ENCODE data around the gene MRPL12. TPM values are rescaled to one million over a fixed set of nuclear protein-coding genes. Genes with fewer than 3 reads are reported as not detected.

MRPL12 gene
- total and polyA plus RNA-seq, 9 of the 15 experiments (the other 6 are each of a cell fraction or from before 2014, with no cell fraction given) = 0.94 to 338 (median 100) TPM

DNA sequence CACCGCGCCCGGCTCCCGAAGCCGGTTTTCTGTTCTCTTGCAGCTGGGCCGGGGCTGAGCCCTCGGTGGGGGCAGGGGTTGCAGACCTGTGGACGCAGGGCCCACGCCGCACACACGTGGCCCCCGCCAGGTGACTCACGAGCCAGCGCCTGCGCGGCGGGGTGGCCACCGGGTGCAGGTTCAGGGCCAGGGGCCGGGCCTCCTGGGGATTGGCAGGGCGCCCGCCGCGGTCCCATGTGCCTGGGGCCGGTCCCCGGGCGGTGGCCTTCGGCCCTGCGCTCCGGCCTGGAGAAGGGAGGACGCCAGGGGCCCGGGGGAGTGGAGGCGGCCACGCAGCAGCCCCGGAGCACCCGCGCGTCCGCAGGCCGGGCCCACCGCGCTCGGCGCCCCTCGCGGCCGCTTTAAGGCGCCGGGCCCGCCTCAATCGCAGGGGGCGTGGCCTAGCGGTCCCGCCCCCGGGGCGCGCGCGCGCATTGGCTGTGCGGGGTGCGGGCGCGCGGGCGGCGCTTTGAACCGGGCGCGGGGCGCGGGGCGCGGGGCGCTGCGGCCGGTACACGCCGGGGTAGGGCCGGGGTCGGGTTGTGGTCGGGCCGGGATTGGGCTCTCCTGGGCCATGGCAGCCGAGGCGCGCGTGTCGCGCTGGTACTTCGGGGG is 8.8 kb downstream of the MRPL12 start, which contains the start of gene SLC25A10:
TSS of gene SLC25A10 (plus strand) at position 471 of the 654 bp plus-strand sequence. CDS start at position 614, 143 bp downstream.
- peaks cover 23 to 89% of the 10 kb centered on the region in 2 experiments for H3K4me1 ChIP-seq (replicated peaks in 1 of 2; ENCODE audit: control insufficient read depth in 2 of 2, insufficient read depth in 2 of 2, low read length in 2 of 2)
- peaks cover 40% of the 10 kb centered on the region for H3K79me2 ChIP-seq (ENCODE audit: control insufficient read depth, insufficient read depth, low read length)
- FAIRE-seq (peak; percentile 15), ATAC-seq (peak; percentile 71), DNase-seq (ENCODE audit: extremely low read depth in 1 of 4, low spot score in 3 of 4) (peak; percentile 88 to 92 (median 90))
- H3K36me3 ChIP-seq (ENCODE audit: control insufficient read depth, insufficient read depth, low read length) = peaks cover 54% of the 10 kb centered on the region; the same call in 2 of the 3 replicates
- WGBS (ENCODE audit: insufficient coverage, low coverage, missing lambda C conversion rate) = 1% methylated on average over 41 of the region's 89 CpGs
- peak within 1 kb of the TSS; percentile 72 for H2AFZ ChIP-seq (ENCODE audit: low read depth, low read length)
- peaks cover 2% of the 10 kb centered on the region for H3K9me1 ChIP-seq (ENCODE audit: control insufficient read depth, insufficient read depth, low read length)
- in situ Hi-C loops (cut with MboI) (no loop called here), intact Hi-C loops (cut with micrococcal nuclease) (no loop called here)
- H3K4me2 ChIP-seq (ENCODE audit: insufficient read depth, low read length) = peak within 1 kb of the TSS; percentile 92
- POLR2A ChIA-PET = interaction anchor here (0.6 to 5.2 kb wide), 10 partner anchors 8 to 365 kb away, joined by 3 to 59 read pairs (median 4); partner anchors contain the start of genes ARL16, HGS and MRPL12
- H3K27ac ChIP-seq (ENCODE audit: extremely low read depth, low read depth, low read length) = peak within 1 kb of the TSS; percentile 88
- CTCF ChIA-PET (ENCODE audit: low intra/inter-chr PET ratio) = interaction anchor here (1.1 kb wide), 1 partner anchor 309 kb away, joined by 3 read pairs; no protein-coding TSS in a partner anchor
- H4K20me1 ChIP-seq (replicated peaks; ENCODE audit: control insufficient read depth, insufficient read depth, low read length) = peaks cover 15% of the 10 kb centered on the region
- H3K9ac ChIP-seq (ENCODE audit: insufficient read depth in 1 of 2, low read depth in 2 of 2, low read length in 2 of 2) = peak within 1 kb of the TSS; percentile 80 to 95
- BruUV-seq (replicated peaks) = no TSS peak
- no peaks in the 10 kb centered on the region for H3K27me3 ChIP-seq (ENCODE audit: control insufficient read depth in 2 of 2, insufficient read depth in 2 of 2, low read length in 2 of 2)
- H3K4me3 ChIP-seq = peak within 1 kb of the TSS; percentile 93
- H3K9me3 ChIP-seq (replicated peaks; ENCODE audit: control insufficient read depth, insufficient read depth, low read depth, low read length) = no peaks in the 10 kb centered on the region
- peak; percentile 91 for TF ChIP-seq CXXC5 (CRISPR knock-in tag; IDR thresholded peaks at IDR 0.05)
- peak; percentile 86 for TF ChIP-seq NFIC (IDR thresholded peaks at IDR 0.05)
- TF ChIP-seq NR3C1 (CRISPR knock-in tag; IDR thresholded peaks at IDR 0.05) = peak; percentile 49; the same call in 1 of the 2 replicates
- no peak for TF ChIP-seq BCL6 (CRISPR knock-in tag; IDR thresholded peaks at IDR 0.05)
- TF ChIP-seq CREM (IDR thresholded peaks at IDR 0.05; ENCODE audit: low read depth) = peak; percentile 39
- TF ChIP-seq, protein P1, sequence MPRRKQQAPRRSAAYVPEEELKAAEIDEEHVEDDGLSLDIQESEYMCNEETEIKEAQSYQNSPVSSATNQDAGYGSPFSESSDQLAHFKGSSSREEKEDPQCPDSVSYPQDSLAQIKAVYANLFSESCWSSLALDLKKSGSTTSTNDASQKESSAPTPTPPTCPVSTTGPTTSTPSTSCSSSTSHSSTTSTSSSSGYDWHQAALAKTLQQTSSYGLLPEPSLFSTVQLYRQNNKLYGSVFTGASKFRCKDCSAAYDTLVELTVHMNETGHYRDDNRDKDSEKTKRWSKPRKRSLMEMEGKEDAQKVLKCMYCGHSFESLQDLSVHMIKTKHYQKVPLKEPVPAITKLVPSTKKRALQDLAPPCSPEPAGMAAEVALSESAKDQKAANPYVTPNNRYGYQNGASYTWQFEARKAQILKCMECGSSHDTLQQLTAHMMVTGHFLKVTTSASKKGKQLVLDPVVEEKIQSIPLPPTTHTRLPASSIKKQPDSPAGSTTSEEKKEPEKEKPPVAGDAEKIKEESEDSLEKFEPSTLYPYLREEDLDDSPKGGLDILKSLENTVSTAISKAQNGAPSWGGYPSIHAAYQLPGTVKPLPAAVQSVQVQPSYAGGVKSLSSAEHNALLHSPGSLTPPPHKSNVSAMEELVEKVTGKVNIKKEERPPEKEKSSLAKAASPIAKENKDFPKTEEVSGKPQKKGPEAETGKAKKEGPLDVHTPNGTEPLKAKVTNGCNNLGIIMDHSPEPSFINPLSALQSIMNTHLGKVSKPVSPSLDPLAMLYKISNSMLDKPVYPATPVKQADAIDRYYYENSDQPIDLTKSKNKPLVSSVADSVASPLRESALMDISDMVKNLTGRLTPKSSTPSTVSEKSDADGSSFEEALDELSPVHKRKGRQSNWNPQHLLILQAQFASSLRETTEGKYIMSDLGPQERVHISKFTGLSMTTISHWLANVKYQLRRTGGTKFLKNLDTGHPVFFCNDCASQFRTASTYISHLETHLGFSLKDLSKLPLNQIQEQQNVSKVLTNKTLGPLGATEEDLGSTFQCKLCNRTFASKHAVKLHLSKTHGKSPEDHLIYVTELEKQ (CRISPR knock-in tag; IDR thresholded peaks at IDR 0.05) = no peak
- TF ChIP-seq ETS2 (tag; IDR thresholded peaks at IDR 0.05; ENCODE audit: borderline replicate concordance, poor library complexity, severe bottlenecking) = no peak
- TF ChIP-seq MCM3 (IDR thresholded peaks at IDR 0.05) = no peak
- no peak for TF ChIP-seq EHMT2 (IDR thresholded peaks at IDR 0.05)
- TF ChIP-seq, protein P2, sequence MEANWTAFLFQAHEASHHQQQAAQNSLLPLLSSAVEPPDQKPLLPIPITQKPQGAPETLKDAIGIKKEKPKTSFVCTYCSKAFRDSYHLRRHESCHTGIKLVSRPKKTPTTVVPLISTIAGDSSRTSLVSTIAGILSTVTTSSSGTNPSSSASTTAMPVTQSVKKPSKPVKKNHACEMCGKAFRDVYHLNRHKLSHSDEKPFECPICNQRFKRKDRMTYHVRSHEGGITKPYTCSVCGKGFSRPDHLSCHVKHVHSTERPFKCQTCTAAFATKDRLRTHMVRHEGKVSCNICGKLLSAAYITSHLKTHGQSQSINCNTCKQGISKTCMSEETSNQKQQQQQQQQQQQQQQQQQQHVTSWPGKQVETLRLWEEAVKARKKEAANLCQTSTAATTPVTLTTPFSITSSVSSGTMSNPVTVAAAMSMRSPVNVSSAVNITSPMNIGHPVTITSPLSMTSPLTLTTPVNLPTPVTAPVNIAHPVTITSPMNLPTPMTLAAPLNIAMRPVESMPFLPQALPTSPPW (CRISPR knock-in tag; IDR thresholded peaks at IDR 0.05) = peak; percentile 49
- peak; percentile 89; the same call in 1 of the 2 replicates for TF ChIP-seq ERF (CRISPR knock-in tag; IDR thresholded peaks at IDR 0.05)
- TF ChIP-seq, protein P3, sequence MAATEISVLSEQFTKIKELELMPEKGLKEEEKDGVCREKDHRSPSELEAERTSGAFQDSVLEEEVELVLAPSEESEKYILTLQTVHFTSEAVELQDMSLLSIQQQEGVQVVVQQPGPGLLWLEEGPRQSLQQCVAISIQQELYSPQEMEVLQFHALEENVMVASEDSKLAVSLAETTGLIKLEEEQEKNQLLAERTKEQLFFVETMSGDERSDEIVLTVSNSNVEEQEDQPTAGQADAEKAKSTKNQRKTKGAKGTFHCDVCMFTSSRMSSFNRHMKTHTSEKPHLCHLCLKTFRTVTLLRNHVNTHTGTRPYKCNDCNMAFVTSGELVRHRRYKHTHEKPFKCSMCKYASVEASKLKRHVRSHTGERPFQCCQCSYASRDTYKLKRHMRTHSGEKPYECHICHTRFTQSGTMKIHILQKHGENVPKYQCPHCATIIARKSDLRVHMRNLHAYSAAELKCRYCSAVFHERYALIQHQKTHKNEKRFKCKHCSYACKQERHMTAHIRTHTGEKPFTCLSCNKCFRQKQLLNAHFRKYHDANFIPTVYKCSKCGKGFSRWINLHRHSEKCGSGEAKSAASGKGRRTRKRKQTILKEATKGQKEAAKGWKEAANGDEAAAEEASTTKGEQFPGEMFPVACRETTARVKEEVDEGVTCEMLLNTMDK (IDR thresholded peaks at IDR 0.05; ENCODE audit: borderline replicate concordance, insufficient read depth, low read depth, low read length, poor library complexity, severe bottlenecking) = peak; percentile 25
- TF ChIP-seq, protein P4, sequence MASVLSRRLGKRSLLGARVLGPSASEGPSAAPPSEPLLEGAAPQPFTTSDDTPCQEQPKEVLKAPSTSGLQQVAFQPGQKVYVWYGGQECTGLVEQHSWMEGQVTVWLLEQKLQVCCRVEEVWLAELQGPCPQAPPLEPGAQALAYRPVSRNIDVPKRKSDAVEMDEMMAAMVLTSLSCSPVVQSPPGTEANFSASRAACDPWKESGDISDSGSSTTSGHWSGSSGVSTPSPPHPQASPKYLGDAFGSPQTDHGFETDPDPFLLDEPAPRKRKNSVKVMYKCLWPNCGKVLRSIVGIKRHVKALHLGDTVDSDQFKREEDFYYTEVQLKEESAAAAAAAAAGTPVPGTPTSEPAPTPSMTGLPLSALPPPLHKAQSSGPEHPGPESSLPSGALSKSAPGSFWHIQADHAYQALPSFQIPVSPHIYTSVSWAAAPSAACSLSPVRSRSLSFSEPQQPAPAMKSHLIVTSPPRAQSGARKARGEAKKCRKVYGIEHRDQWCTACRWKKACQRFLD (CRISPR knock-in tag; IDR thresholded peaks at IDR 0.05) = peak; percentile 71
